Erythroblast (primary cell): ENCODE measurements around the gene ZNF385C.

Source experiments
- GATA1 ChIP-seq: IDR thresholded peaks from 2 replicates; pipeline ENCODE4 v1.6.1; 2011; ENCODE audit warnings: low read depth, mild to moderate bottlenecking, control low read depth, low read length, moderate library complexity
- POLR2A ChIP-seq: IDR thresholded peaks from 2 replicates; pipeline ENCODE4 v1.6.1; 2011; ENCODE audit warnings: mild to moderate bottlenecking, low read length

DNA sequence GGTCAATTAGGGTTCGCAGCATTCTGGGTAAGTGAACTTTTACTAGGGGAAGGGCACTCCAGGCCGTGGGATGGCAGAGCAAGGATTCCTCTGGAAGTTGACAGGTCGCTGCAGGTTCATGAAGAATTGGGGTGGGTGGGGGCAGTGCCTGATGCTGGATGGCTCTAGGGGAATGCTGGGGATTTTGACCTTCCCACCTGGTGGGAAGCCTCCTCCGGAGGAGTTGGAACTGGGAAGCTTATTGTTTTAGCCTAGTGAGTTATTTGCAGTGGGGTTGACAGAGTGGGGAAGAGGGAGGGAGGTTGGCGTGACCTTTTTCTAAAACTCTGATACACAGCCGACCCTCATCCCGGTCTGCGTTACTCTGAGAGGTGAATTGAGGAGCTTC is 47.3 kb downstream of the ZNF385C start:
- TF ChIP-seq POLR2A (no peak), GATA1 (no peak)
